Endometrial microvascular endothelial cells (primary cell): Measurements from ENCODE around the gene RND3. TPM values are rescaled to one million over a fixed set of nuclear protein-coding genes. Genes with fewer than 3 reads are reported as not detected.

Experiments
- in situ Hi-C: cut with HindIII; loops from 2 replicates; pipeline ENCODE4 v1.10.0; 2017; ENCODE audit warnings: low sequenced_read_pairs, low pct_unique_long_range_greater_than_20kb; ENCODE audit errors: inconsistent ontology term
- total RNA-seq: library from RNA; depleted of rRNA; stranded (reverse); fragments of >200 nt; gene quantifications from one replicate; pipeline ENCODE4 v1.2.3, GENCODE V29; 2015; ENCODE audit errors: inconsistent ontology term

The RND3 gene, protein sequence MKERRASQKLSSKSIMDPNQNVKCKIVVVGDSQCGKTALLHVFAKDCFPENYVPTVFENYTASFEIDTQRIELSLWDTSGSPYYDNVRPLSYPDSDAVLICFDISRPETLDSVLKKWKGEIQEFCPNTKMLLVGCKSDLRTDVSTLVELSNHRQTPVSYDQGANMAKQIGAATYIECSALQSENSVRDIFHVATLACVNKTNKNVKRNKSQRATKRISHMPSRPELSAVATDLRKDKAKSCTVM
- total RNA-seq = 43.8 TPM

DNA sequence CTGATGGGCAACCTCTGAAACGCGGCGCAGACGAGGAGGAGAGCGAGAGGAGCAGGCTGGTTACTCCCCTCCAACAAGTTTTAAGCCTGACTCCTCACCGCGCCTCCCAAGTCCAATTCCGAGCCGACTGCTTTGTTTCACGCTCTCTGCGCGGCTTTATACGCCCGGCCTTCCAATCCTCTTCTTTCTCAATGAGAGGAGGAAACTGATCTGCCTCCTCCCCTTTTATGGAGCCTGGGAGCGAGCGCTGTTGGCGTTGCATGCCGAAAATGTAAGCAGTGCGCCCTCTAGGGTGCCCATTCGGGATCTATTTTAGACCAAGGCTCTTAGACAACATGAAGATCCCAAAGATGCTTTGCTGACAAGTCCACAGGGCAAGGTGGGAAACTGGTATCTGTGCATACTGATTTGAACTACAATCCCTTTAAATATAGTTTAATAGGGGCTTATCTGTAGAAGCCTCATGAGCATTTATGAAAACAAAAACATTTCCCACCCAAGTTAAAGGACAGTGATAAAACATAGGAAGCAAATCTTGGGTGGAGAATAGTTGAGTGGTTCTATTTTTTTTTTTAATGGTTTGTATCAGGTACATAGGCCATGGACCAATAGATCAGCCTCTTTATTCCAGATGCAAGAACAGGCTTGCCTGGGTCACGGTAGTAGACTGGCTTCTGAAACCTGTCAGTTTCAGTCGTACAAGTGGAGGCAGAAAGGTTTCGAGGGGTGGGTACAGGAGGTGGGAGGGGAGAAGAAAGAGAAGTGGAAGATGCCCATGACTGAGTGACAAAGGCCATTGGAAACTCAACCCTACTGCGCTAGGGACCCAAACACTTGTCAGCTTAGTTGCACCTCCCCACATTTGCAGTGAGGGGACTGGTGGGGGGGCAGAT, at the start of gene RND3:
TSS of gene RND3 (minus strand) at position 131 of the 893 bp plus-strand sequence. CDS start 250 bp downstream, outside the sequence.
- in situ Hi-C loops = no loop called here

DNA sequence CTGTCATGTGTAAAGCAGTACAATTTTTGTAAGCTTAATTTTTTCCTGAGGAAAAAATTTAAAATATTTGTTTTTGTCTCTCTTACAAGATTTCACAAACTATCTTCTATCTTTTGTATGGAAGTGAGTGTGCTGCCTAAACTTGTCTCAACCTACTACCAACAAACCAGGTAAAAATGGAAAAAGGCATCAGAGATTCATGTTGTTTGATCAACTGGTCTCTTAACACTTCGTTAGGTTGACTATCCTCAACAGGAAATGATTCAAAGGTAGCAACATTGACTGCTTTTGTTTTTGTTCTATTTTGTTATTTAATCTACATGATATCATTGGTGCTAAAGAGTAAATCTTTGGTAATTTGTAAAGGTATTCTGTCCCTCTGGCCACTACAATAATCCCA, 47.7 kb upstream of the RND3 start:
- in situ Hi-C loops = no loop called here

GRCh38 chr2:150532879-150533278, 45.4 kb upstream of the RND3 start:
- in situ Hi-C loops = no loop called here

- in situ Hi-C loops = no loop called here
These were observed 44.6 kb upstream of the RND3 start for GRCh38 chr2:150532020-150532419.

DNA sequence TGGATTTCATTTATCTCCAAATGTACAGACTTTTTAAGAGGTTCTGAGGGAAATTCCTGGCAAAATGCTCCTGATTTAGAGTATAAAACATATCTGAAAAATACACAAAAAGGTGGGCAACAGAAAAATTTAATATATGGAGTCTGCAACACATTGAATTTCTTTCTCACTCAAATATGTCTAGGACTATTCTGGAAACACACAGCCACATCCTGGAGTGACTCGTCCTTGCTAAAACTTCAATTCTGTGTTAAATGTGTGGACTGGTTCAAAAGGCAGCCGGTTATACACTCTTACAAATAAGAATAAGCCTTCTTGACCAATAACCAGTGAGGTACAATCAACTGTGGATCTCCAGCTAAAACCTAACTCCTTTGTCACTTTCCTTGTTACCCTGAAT, 44.1 kb upstream of the RND3 start:
- in situ Hi-C loops = no loop called here

GRCh38 chr2:150530168-150530567, 42.7 kb upstream of the RND3 start:
- in situ Hi-C loops = no loop called here

DNA sequence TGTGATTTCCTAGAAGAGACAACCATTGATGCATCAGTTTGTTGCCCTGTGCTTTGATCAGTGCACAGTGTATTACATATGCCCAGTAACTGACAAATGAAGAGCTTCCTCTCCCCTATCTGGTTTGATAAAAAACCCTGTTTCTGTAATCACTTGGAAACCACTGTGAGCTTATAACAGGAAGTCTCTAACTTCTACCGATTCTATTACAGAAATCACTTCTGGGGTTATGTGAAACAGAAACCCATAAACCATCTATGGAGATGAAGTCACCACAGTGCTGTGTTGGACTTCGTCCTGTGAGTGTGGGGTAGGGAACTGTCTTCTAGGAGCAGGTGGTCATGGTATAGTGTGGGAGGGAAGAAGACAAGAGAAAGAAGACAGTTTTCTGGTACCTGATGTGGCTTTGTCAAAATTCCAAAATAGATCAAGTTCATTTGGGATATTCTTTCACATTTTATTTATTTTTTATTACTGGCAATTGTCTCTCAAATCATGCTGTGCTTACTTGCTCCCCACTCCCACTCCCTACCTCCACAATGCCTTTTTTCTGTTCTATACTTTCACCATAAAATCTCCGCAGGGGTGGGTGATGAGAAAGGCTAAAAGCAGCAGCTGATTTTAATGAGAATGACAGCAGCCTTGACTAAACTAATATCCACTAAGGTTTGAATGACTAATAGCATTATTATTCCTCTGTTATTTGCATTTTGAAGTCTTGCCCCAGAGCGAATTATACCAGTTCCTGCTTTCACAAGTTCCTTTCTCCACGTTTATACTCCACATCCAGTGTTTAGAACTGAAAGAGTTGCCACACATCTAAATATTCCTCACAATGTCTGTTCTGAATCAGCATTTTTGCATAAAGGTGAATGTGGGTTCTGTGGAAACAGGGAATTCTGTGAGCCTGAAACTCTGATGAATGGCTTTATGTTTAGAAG, 41.7 kb upstream of the RND3 start:
- in situ Hi-C loops = no loop called here

DNA sequence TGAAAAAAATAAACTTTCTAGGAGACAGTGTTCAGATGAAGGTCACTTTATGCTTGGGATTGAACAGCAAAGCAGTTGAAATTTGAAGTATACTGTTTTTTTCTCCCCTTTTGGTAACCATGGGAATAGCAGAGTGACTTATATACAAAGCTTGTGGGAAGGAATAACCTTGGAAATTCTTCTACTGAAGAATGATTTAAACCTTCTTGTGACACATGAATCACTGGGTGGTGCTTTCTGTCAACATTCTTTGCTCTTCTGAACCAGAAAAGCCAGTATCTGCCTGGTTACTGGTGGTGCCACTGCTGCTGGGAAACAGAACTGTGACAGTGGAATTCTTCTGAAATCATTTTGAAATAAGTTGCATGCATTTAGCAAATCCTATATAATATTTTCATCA, 39.4 kb upstream of the RND3 start:
- in situ Hi-C loops = no loop called here

DNA sequence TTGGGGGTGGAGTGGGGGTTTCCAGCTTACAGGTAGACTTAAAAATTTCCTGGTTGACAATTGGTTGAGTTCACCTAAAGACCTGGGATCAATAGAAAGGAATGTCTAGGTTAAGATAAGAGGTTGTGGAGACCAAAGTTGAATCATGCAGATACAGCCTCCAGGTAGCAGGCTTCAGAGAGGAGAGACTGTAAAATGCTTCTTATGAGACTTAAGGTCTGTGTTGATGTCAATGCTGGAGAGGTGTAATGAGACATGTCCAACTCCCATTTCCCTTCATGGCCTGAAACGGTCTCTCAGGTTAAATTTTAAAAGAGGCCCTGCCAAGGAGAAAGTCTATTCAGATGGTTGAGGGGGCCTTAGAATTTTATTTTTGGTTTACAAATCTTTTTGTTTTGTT, 38.5 kb upstream of the RND3 start:
- in situ Hi-C loops = no loop called here

DNA sequence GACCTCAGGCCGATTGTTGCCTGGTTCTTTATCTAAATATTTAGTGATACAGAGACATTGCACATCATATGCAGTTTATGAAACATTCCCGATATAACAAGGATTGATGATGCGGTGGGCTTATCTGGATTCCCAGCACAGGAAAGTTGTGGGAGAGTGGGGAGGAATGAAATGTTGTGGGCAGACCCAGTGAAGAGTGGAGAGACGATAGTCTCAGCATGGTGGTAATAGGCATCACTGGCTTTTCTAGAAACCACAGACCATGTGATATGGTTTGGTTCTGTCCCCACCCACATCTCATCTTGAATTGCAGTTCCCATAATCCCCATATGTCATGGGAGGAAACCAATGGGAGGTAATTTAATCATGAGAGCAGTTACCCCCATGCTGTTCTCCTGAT, 34.8 kb upstream of the RND3 start:
- in situ Hi-C loops = no loop called here

GRCh38 chr2:150520887-150521664, 33.6 kb upstream of the RND3 start:
- in situ Hi-C loops = no loop called here

GRCh38 chr2:150520033-150520432, 32.6 kb upstream of the RND3 start:
- in situ Hi-C loops = no loop called here

DNA sequence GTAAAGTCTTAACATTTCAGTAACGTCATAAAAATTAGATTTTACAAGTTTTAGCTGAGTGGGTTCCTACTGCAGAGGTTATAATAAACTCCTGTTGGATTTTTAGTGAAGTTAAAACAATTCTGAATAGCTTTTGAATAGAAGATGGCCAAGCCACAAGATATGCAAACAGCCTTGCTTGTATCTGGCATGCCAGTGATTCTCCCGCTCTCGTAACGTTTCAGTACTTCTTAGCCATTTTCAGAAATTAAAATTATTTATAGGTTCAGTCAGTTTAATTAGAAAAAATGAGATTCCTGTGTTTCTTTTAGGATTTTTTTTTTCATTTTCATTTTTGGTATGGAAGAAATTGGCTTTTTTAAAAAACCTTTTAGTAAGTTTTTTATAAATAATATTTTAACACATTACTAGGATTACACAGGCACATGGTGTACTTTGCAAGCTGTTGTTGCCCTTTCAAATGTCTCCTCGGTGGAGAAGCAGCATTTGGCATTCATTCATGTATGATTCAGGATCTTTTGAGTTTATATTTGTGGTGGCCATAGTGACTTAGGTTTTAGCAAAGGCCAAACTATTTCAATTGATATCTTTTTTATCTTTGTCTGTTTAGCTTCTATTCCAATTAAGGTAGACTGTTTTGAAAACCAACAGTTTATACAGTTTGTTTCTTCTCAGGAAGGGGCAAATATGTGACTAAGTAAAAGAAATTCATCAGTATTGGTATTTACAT, 30.6 kb upstream of the RND3 start:
- in situ Hi-C loops = no loop called here

- in situ Hi-C loops = no loop called here
These were observed 26.2 kb upstream of the RND3 start for GRCh38 chr2:150513647-150514046.

DNA sequence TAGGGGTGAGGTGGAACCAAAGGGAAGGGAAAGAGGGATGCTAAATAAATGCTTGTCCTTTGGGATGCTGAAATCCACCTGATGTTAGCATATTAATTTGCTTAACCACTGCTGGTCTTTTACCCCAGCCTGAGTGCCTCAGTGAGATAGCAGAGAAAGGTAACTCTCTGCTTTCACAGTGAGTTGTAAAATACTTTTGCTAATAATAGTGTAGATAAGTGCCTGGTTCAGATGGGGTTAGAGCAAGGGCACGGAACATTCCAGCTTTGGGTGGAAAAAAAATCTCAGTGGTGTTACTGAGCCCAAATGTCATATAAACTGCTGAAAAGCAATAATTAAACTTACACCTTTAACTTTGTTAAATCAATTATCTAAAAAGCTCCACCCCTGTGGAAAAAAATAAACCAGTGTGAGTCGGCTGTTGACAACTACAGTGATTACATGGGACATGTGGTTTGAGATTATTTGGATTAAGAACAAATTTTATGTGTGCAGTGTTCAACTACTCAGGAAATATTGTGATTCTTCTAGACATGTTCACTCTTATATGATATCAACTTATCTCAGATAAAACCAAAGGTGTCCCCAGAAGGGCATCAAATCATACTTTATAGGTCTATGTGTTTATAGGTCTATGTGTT, 21.1 kb upstream of the RND3 start:
- in situ Hi-C loops = no loop called here

DNA sequence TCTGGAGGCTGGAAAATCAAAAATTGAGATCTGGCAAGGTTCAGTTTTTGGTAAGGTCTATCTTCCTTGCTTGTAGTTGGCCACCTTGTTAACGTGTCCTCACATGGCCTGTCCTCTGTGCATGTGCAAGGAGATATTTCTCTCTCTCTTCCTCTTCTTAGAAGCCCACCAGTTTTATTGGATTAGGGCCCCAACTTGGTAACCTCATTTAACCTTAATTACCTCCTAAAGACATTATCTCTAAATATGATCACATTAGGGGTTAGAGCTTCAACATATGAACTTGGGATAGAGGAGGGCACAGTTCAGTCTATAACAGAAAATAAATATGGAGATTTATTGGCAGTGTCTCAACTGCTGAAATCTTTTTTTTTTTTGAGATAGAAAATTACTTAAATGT, 19.6 kb upstream of the RND3 start:
- in situ Hi-C loops = no loop called here

DNA sequence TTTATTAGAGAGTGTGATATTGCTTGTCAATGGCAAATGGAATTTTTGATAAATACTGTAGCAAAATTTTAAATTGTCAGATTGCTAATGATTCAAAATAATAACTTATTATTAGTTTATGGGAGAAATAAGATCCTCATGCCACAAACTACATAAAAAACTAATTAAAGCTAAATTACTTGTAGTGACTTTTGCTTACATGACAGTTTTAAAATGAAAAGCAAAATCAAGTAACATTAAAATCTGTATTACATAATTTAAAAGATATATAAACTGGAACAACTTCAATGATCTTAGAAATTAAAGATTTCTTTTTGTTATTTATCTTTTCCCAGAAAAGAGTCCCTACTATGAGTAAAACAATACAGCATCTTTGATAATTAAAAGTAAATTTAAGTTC, 17.7 kb upstream of the RND3 start:
- in situ Hi-C loops = no loop called here
